HepG2 (cell line): ENCODE measurements around the gene VDAC1. TPM values are rescaled to one million over a fixed set of nuclear protein-coding genes. Genes with fewer than 3 reads are reported as not detected.

Experiments
- ATAC-seq: fragments of 200-7000 bp; cut with Tn5 transposase; 3 replicates; pipeline ENCODE4 v1.9.1; 2020; ENCODE audit warnings: mild to moderate bottlenecking, moderate library complexity
- BruUV-seq: library from RNA; stranded (reverse); fragments of 400-500 nt; replicated peaks from 2 replicates; lab custom pipeline; 2021; lab: Mats Ljungman, UMichigan
- CTCF ChIA-PET: fragments of 300-600 bp; formaldehyde crosslinking; extraction: SDS; loops from one replicate; lab custom pipeline; 2021; ENCODE audit warnings: low total read pairs, inconsistent platforms, low intra/inter-chr PET ratio; lab: Yijun Ruan, JAX
- POLR2A ChIA-PET: fragments of 350-600 bp; sonication (Branson Sonifier 250); formaldehyde crosslinking; loops from one replicate; lab custom pipeline; 2020; ENCODE audit warnings: antibody characterized with exemption, inconsistent platforms; lab: Yijun Ruan, JAX
- DNase-seq: peaks from one replicate; pipeline ENCODE4 v3.0.0-alpha.2; 2015; ENCODE audit warnings: low spot score
- FAIRE-seq: peaks from 3 replicates; lab custom pipeline; 2011; peaks lifted over from hg19 to GRCh38; lab: Jason Lieb, UNC
- H2AFZ ChIP-seq: one replicate; pipeline ENCODE4 v1.6.1; 2011; ENCODE audit warnings: low read length, inconsistent platforms
- H3K27ac ChIP-seq: fragments of 300-600 bp; 3 replicates; pipeline ENCODE4 v1.8.0; 2011; ENCODE audit warnings: mixed run types, mild to moderate bottlenecking, mixed read lengths, low read length, inconsistent platforms; ENCODE audit not compliant: insufficient read depth; ENCODE audit errors: extremely low read length
- H3K27me3 ChIP-seq, 2 experiments: fragments of 200-600 bp in 1 of 2; 2 replicates in 1 of 2; 3 replicates in 1 of 2; pipeline versions ENCODE4 v1.6.0 to v1.8.0; 2011; ENCODE audit warnings: low read length in 2 of 2, mild to moderate bottlenecking in 2 of 2, moderate library complexity in 2 of 2, inconsistent platforms in 1 of 2; ENCODE audit not compliant: insufficient read depth in 2 of 2, control insufficient read depth in 1 of 2
- H3K36me3 ChIP-seq, 2 experiments: fragments of 200-600 bp in 1 of 2; replicated peaks in 1 of 2; 2 replicates in 1 of 2; 3 replicates in 1 of 2; pipeline versions ENCODE4 v1.5.1 to v1.8.0; 2011; ENCODE audit warnings: low read length in 2 of 2, inconsistent platforms in 1 of 2; ENCODE audit not compliant: insufficient read depth in 2 of 2, control insufficient read depth in 1 of 2
- H3K4me1 ChIP-seq: 2 replicates; pipeline ENCODE4 v1.5.1; 2012; ENCODE audit warnings: low read length, inconsistent platforms; ENCODE audit not compliant: insufficient read depth
- H3K4me2 ChIP-seq: 2 replicates; pipeline ENCODE4 v1.6.0; 2011; ENCODE audit warnings: low read depth, low read length, inconsistent platforms
- H3K4me3 ChIP-seq, 3 experiments: fragments of 200-600 bp in 1 of 3; sonication (generic), shearing (Covaris generic) in 1 of 3; replicated peaks in 1 of 3; 2 replicates each; pipeline ENCODE4 v1.5.1; 2011 to 2016; ENCODE audit warnings: low read length in 3 of 3, inconsistent platforms in 2 of 3, low read depth in 2 of 3, mild to moderate bottlenecking in 2 of 3, control low read depth in 1 of 3, mixed read lengths in 1 of 3; ENCODE audit not compliant: insufficient read depth in 1 of 3
- H3K79me2 ChIP-seq: one replicate; pipeline ENCODE4 v1.6.1; 2011; ENCODE audit warnings: low read length, inconsistent platforms; ENCODE audit not compliant: insufficient read depth
- H3K9ac ChIP-seq: 2 replicates; pipeline ENCODE4 v1.6.0; 2011; ENCODE audit warnings: mild to moderate bottlenecking, low read depth, low read length, inconsistent platforms; ENCODE audit not compliant: insufficient read depth
- H3K9me3 ChIP-seq: 2 replicates; pipeline ENCODE4 v1.5.1; 2012; ENCODE audit warnings: mild to moderate bottlenecking, low read length
- H4K20me1 ChIP-seq: 2 replicates; pipeline ENCODE4 v1.6.0; 2011; ENCODE audit warnings: inconsistent platforms, mild to moderate bottlenecking, low read length, moderate library complexity; ENCODE audit not compliant: insufficient read depth
- ARNTL ChIP-seq: sonication (generic); formaldehyde crosslinking; IDR thresholded peaks from 2 replicates; pipeline ENCODE4 v1.4.0; 2020; ENCODE audit warnings: mild to moderate bottlenecking, missing genetic modification reagents
- EEA1 ChIP-seq: sonication (generic); formaldehyde crosslinking; IDR thresholded peaks from 2 replicates; pipeline ENCODE4 v1.5.1; 2020; ENCODE audit warnings: mild to moderate bottlenecking, missing genetic modification reagents, borderline replicate concordance
- FOXC1 ChIP-seq: sonication (generic); formaldehyde crosslinking; IDR thresholded peaks from 2 replicates; pipeline ENCODE4 v1.8.0; 2022; ENCODE audit warnings: mild to moderate bottlenecking, missing genetic modification reagents, borderline replicate concordance
- GATAD1 ChIP-seq: IDR thresholded peaks from 2 replicates; pipeline ENCODE4 v1.6.1; 2016; ENCODE audit warnings: missing genetic modification reagents, missing compliant biosample characterization
- GZF1 ChIP-seq: sonication (generic); formaldehyde crosslinking; IDR thresholded peaks from 2 replicates; pipeline ENCODE4 v1.5.1; 2020; ENCODE audit warnings: mild to moderate bottlenecking, missing genetic modification reagents
- HNRNPL ChIP-seq: fragments of 200-400 bp; formaldehyde crosslinking; IDR thresholded peaks from 2 replicates; pipeline ENCODE4 v1.6.1; 2017; ENCODE audit warnings: mild to moderate bottlenecking, low read depth, low read length
- HOXA7 ChIP-seq: sonication (generic); formaldehyde crosslinking; IDR thresholded peaks from 2 replicates; pipeline ENCODE4 v1.8.1; 2022; ENCODE audit warnings: mild to moderate bottlenecking, missing genetic modification reagents, moderate library complexity
- ISX ChIP-seq: sonication (generic); formaldehyde crosslinking; conservative IDR thresholded peaks from 2 replicates; pipeline ENCODE4 v1.5.0; 2020; ENCODE audit warnings: missing genetic modification reagents
- MAF1 ChIP-seq: sonication (generic); formaldehyde crosslinking; IDR thresholded peaks from 2 replicates; pipeline ENCODE4 v1.5.0; 2020; ENCODE audit warnings: missing genetic modification reagents, borderline replicate concordance
- MBD4 ChIP-seq: IDR thresholded peaks from 2 replicates; pipeline ENCODE4 v1.6.1; 2012; ENCODE audit warnings: low read length, inconsistent platforms, borderline replicate concordance
- NKX3-1 ChIP-seq: sonication (generic); formaldehyde crosslinking; IDR thresholded peaks from 2 replicates; pipeline ENCODE4 v1.5.0; 2020; ENCODE audit warnings: missing genetic modification reagents
- PLRG1 ChIP-seq: fragments of 450-650 bp; conservative IDR thresholded peaks from 2 replicates; pipeline ENCODE4 v1.6.1; 2016
- RARA ChIP-seq: IDR thresholded peaks from 2 replicates; pipeline ENCODE4 v1.6.1; 2016; ENCODE audit warnings: missing genetic modification reagents, missing compliant biosample characterization
- ZNF207 ChIP-seq: fragments of 450-650 bp; IDR thresholded peaks from 2 replicates; pipeline ENCODE4 v1.6.1; 2016; ENCODE audit warnings: antibody characterized with exemption, borderline replicate concordance
- ZNF382 ChIP-seq: sonication (generic); formaldehyde crosslinking; IDR thresholded peaks from 2 replicates; pipeline ENCODE4 v1.5.0; 2020; ENCODE audit warnings: missing genetic modification reagents, mild to moderate bottlenecking, borderline replicate concordance
- ZNF550 ChIP-seq: sonication (generic); formaldehyde crosslinking; IDR thresholded peaks from 2 replicates; pipeline ENCODE4 v1.4.0; 2020; ENCODE audit warnings: mild to moderate bottlenecking, missing genetic modification reagents, borderline replicate concordance
- ZNF564 ChIP-seq: sonication (generic); formaldehyde crosslinking; IDR thresholded peaks from 2 replicates; pipeline ENCODE4 v1.8.1; 2023; ENCODE audit warnings: mild to moderate bottlenecking, missing genetic modification reagents
- ZNF841 ChIP-seq: sonication (generic); formaldehyde crosslinking; IDR thresholded peaks from 2 replicates; pipeline ENCODE4 v1.8.1; 2023; ENCODE audit warnings: missing genetic modification reagents, borderline replicate concordance
- WGBS: methylation state at CpG from one replicate; pipeline ENCODE4 v1.1.6; 2017; ENCODE audit warnings: low lambda C conversion rate; 5-methylcytosine and 5-hydroxymethylcytosine counted together
- in situ Hi-C: cut with HindIII; loops from 2 replicates; pipeline ENCODE4 v1.10.0; 2017; ENCODE audit warnings: low pct_unique_long_range_greater_than_20kb; ENCODE audit not compliant: extremely low pct_ligation_motif_present
- intact Hi-C: fragments of 100-400 bp; cut with micrococcal nuclease; formaldehyde crosslinking; loops from one replicate; pipeline ENCODE4 v1.10.0; 2022; ENCODE audit not compliant: unreplicated experiment
- polyA plus RNA-seq, 8 experiments: library from polyadenylated mRNA; depleted of rRNA in 3 of 8; stranded (reverse) in 7 of 8; unstranded in 1 of 8; fragments of >200 nt; fragmentation: Illumina TruSeq in 4 of 8; extraction: Trizol in 4 of 8; gene quantifications; 2 replicates each; pipeline versions ENCODE4 v1.2.1 to v1.2.3, GENCODE V29; 2011 to 2016; ENCODE audit warnings: low read depth in 4 of 8, missing spikeins in 1 of 8, mixed read lengths in 1 of 8; ENCODE audit not compliant: insufficient read depth in 1 of 8
- total RNA-seq, 5 experiments: library from RNA; depleted of rRNA; stranded (reverse); fragments of >200 nt; fragmentation: Illumina TruSeq; extraction: Trizol; gene quantifications; 2 replicates each; pipeline ENCODE4 v1.2.3, GENCODE V29; 2016; ENCODE audit warnings: low read depth in 1 of 5
- TF ChIP-seq, protein P1 (sequence below): sonication (generic); formaldehyde crosslinking; IDR thresholded peaks from 2 replicates; pipeline ENCODE4 v1.4.0; 2020; ENCODE audit warnings: mild to moderate bottlenecking, missing genetic modification reagents
- TF ChIP-seq, protein P2 (sequence below): IDR thresholded peaks from 2 replicates; pipeline ENCODE4 v1.6.1; 2016; ENCODE audit warnings: control low read depth

Gene VDAC1
- total and polyA plus RNA-seq, 2 of the 13 experiments (the other 11 are each of a cell fraction or from before 2014, with no cell fraction given): 112 to 380 TPM

DNA sequence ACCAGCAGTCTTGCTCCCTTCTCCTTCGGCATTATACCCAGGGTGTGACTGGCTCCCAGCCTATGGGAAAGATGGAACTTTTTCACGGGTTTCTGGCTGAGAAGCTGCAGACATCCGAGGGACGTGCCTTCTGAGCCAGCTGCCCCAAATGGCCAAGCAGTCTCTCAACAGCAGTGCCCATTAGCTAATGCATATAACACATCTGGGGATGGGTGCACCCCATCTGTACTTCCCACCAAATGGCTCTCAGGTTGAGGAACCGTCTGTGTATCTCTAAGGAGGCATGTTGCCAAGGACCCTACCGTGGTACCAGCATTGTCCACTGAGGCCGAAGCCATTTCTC, 61.3 kb downstream of the VDAC1 start:
- in situ Hi-C loops: loop anchor here (10.0 kb wide), 1 partner anchor 519 kb away; no protein-coding TSS in a partner anchor
- no CpG with 5 or more reads among the region's 7 CpGs for WGBS
- Histone ChIP-seq H3K9me3 (no peaks in the 10 kb centered on the region), H3K9ac (no peak overlapping the region), H3K36me3 (no peaks in the 10 kb centered on the region), H3K79me2 (no peaks in the 10 kb centered on the region), H4K20me1 (no peaks in the 10 kb centered on the region), H3K27me3 (peaks cover 0 to 9% of the 10 kb centered on the region in 2 experiments; a peak in 1 of 5 replicates), H3K4me1 (peaks cover 17% of the 10 kb centered on the region), H3K27ac (no peak overlapping the region), H3K4me2 (no peak overlapping the region), H2AFZ (no peak overlapping the region), H3K4me3 (no peak overlapping the region)
- no peak for FAIRE-seq
- intact Hi-C loops: loop anchor here (10.0 kb wide), 2 partner anchors 189 to 389 kb away; no protein-coding TSS in a partner anchor
- CTCF ChIA-PET: interaction anchor here (1.5 kb wide), 1 partner anchor 520 kb away, joined by 6 read pairs; no protein-coding TSS in a partner anchor
- no peak for DNase-seq
- no TSS peak for BruUV-seq
- no peak for ATAC-seq
- TF ChIP-seq HNRNPL (no peak), ISX (no peak), MAF1 (CRISPR knock-in tag) (no peak), NKX3-1 (CRISPR knock-in tag) (no peak), ZNF564 (CRISPR knock-in tag) (no peak), ZNF550 (no peak), ARNTL (CRISPR knock-in tag) (no peak), HOXA7 (CRISPR knock-in tag) (no peak), GZF1 (no peak), FOXC1 (CRISPR knock-in tag) (no peak), ZNF841 (no peak), ZNF382 (CRISPR knock-in tag) (no peak), ZNF207 (no peak), RARA (CRISPR knock-in tag) (no peak), MBD4 (no peak), EEA1 (CRISPR knock-in tag) (no peak), GATAD1 (CRISPR knock-in tag) (no peak), PLRG1 (no peak)
- TF ChIP-seq, protein P1, sequence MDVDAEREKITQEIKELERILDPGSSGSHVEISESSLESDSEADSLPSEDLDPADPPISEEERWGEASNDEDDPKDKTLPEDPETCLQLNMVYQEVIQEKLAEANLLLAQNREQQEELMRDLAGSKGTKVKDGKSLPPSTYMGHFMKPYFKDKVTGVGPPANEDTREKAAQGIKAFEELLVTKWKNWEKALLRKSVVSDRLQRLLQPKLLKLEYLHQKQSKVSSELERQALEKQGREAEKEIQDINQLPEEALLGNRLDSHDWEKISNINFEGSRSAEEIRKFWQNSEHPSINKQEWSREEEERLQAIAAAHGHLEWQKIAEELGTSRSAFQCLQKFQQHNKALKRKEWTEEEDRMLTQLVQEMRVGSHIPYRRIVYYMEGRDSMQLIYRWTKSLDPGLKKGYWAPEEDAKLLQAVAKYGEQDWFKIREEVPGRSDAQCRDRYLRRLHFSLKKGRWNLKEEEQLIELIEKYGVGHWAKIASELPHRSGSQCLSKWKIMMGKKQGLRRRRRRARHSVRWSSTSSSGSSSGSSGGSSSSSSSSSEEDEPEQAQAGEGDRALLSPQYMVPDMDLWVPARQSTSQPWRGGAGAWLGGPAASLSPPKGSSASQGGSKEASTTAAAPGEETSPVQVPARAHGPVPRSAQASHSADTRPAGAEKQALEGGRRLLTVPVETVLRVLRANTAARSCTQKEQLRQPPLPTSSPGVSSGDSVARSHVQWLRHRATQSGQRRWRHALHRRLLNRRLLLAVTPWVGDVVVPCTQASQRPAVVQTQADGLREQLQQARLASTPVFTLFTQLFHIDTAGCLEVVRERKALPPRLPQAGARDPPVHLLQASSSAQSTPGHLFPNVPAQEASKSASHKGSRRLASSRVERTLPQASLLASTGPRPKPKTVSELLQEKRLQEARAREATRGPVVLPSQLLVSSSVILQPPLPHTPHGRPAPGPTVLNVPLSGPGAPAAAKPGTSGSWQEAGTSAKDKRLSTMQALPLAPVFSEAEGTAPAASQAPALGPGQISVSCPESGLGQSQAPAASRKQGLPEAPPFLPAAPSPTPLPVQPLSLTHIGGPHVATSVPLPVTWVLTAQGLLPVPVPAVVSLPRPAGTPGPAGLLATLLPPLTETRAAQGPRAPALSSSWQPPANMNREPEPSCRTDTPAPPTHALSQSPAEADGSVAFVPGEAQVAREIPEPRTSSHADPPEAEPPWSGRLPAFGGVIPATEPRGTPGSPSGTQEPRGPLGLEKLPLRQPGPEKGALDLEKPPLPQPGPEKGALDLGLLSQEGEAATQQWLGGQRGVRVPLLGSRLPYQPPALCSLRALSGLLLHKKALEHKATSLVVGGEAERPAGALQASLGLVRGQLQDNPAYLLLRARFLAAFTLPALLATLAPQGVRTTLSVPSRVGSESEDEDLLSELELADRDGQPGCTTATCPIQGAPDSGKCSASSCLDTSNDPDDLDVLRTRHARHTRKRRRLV (CRISPR knock-in tag): no peak
- TF ChIP-seq, protein P2, sequence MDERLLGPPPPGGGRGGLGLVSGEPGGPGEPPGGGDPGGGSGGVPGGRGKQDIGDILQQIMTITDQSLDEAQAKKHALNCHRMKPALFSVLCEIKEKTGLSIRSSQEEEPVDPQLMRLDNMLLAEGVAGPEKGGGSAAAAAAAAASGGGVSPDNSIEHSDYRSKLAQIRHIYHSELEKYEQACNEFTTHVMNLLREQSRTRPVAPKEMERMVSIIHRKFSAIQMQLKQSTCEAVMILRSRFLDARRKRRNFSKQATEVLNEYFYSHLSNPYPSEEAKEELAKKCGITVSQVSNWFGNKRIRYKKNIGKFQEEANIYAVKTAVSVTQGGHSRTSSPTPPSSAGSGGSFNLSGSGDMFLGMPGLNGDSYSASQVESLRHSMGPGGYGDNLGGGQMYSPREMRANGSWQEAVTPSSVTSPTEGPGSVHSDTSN: no peak
- TF ChIP-seq, all 625 proteins: peak for 0
- POLR2A ChIA-PET: no interaction called here
